Central memory CD4-positive, alpha-beta T cell (primary cell): Measurements from ENCODE around the gene TOR4A.
A peak's percentile ranks its signal among the peaks of the same experiment; 100 is the strongest.

Experiments
- DNase-seq: peaks from one replicate; pipeline ENCODE4 v3.0.0; 2022

TOR4A gene

DNA sequence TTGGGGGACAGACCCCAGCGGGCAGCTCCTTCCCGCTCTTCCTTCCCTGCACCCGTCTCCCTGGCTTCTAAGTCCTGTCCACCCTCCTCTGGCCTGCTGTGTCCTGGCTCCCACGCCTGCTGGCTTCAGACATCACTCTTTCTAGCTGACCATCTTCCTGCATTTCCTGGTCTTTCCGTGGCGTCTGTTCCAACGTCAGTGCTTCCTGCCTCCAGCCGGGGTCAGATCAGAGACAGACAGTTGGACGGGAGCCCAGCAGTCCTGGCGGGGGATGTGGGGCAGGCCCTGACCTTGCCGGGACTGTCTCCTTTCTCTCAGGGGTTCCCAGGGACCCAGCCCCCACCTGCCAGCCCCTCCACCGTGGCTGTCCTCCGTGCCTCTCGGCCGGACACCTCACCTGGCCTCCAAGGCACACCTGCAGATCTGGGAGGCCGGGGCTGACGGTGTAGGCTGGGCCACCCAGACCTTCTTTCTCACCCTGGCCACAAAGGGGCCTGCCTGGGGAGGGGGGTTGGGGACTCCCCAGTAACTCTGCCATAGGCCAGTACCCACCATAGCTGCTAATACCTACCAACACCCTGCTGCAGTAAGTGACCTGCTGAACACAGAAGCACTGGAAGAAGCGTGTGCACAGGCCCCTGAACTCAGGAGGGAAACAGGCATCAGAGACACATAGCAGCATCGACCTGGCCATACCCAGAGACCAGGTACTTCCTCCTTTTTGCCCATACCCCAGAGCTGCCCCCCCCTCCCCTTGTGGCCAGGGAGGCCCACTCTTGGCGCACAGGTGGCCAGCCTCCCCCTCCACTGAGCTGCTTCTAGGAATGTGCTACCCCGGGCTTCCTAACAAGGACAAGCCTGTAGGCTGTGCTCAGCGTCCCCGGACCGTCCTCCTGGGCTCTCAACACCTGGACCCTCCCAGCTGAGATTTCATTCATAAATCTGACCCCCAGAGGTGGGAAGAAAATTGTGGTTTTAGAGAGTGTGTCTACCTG, 19.4 kb downstream of the TOR4A start:
- DNase-seq, result no peak

DNA sequence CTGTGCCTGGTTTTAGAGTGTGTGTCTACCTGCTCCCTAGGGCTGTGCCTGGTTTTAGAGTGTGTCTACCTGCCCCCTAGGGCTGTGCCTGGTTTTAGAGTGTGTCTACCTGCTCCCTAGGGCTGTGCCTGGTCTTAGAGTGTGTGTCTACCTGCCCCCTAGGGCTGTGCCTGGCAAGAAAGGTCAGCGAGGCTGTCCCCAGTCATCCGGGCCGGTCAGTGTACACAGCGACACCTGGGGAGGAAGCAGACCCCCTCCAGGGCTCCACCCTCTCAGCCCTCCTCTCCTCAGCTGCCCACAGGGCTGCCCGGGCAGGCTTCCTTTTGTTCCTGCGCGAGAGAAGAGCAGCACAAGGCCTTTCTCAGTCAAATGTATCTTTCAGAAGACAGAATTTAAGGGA, 20.4 kb downstream of the TOR4A start:
- DNase-seq, result no peak

DNA sequence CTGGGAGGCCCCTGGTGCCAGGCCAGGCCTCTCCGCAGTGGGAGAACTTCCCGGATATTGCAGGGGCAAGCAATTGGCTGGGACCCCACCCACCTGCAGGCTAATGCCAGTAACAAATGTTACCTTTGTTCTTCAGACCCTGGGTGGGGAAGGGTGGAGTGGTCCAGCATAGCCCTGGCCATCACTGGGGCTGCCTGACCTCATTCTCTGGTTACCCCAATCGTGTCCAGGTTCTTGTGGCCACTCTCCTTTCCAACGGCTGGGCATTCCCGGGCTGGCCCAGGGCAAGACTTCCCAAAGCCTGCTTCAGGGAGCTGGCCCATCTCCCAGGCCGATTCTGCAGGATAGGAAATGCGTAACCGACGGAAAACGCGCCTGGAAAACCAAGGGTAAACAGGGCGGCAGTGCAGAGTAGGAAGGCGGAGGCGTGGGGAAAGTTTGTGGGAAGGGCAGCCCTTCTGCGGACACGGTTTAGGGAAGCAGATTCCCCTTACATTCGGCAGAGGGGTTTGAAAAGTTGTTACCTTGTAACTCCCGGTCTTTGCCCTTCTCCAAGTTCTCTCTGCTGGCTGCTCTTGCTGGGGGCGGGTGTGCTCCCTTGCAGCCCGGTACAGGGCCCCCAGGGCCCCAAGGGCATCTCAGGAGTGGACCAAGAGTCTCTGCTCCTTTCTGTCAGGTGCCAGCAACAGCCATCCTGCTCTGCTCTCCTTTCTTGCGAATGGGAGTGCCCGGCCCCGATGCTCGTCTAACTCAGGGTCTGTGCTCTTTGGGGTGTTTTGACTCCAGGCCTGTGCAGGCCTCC, 21.1 kb downstream of the TOR4A start:
- DNase-seq, result no peak

DNA sequence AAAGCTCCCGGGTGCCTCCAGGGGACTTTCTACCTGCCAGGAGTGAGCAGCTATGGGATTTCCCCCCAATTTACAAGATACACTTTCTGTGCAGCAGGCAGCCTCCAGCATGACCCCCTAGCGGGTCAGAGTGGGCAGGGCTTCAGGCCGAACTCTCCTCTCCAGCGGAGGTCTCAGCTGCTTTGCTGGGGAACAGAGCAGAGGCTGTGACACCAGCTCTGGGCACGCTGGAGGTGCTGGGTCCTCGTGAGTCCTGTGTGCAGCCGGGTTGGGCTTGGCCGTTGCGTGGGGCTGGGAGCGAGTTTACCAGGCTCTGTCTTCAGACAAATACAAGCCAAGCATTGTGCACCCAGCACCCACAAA, 21.7 kb downstream of the TOR4A start:
- no peak for DNase-seq

DNA sequence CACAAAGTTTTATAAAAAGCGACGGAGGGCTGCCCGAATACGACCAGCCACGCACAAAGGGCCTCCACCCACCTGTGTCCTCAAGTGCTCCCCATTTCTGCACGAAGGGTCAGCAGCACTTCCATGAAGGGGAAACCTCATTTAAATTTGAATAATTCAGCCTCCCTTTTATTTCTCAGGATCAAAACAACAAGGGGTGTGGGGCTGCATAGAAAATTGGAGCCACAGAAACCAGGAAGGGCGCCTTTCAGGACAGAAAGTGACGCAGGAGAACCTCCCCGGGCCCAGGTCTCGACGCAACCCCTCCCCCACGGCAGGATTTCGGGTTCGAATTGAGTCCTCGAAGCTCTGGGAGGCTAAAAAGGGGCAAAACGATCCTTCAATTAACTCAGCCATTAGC, 22.4 kb downstream of the TOR4A start:
- DNase-seq, result no peak

DNA sequence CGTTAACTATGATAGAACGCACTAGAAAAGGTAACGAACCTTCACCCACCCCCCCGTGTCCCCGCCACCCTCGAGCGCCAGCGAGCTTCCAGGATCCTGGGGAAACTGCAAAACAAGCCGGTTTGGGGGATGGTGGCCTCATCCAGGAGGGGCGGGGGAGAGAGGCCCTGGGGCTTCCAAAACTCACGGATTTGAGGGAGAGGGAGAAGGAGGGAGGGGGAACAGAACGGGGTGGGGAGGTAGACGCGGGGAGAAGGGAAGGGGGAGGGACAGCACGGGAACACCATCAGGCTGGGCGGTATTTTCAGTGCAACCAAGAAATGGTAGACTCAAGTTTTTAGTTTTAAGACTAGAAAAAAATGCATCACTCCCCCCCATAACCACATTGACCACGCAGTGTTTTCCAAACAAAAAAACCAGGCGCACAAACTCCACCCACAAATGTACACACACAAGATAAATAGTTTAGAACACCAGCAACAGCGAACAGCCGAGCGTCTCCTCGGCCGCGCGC, 23.1 kb downstream of the TOR4A start:
- no peak for DNase-seq

DNA sequence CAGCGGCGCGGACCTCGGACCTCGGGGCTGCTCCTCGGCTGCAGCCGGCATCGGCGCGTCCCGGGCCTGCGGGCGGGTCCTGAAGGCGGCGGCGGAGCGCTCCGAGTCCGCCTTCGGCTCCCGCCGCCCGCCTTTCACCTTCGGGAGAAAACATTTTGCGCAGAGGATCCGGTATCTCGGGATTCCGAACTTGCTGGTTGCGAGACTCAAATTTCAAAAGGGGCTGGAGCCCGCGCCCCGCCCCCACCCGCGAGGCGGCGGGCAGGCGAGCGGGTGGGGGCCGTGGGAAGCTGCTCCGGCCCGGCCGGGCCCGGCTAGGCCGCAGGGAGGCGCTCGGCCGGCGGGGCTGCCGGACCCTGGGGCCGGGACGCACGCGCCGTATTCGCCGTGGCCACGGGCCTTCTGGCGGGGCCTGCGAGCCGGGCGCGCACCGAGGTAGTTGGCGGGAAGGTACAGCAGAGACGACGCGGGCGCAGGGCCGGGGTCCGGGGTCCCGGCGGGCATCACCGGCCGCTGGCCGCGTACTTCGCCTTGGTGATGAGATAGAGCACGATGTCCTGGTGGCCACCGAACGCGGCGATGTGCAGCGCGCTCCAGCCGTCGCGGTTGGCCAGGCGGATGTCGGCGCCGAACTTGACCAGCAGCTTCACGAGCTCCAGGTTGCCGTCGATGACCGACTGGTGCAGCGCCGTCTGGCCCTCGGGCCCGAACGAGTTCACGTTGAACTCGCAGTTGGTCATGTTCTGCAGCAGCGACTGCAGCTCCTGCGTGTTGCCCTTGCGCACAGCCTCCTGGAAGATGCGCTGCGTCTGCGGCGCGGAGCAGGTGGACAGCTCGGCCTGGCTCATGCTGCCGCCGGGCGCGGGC, 23.8 kb downstream of the TOR4A start:
- DNase-seq, result no peak

DNA sequence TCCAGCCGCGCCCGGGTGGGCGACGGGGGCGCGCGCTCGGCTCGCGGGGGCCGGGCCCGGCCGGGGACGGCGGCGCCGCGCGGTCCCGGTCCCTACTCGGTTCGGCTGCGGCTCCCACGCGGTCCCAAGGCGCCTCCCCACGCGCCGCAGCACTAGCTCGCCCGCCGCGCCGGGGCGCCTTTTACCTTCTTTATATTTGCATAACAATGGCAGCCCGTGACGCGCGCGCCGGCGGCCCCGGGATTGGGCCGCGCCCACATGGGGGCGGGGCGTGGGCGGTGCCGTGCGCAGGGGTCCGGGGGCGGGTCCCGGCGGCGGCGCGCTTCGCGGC, 24.6 kb downstream of the TOR4A start, which contains the start of gene NRARP:
Gene NRARP, minus strand, starts transcription at position 154 of the 331 bp plus-strand sequence. CDS start 343 bp downstream, outside the sequence.
- peak; percentile 88 for DNase-seq

DNA sequence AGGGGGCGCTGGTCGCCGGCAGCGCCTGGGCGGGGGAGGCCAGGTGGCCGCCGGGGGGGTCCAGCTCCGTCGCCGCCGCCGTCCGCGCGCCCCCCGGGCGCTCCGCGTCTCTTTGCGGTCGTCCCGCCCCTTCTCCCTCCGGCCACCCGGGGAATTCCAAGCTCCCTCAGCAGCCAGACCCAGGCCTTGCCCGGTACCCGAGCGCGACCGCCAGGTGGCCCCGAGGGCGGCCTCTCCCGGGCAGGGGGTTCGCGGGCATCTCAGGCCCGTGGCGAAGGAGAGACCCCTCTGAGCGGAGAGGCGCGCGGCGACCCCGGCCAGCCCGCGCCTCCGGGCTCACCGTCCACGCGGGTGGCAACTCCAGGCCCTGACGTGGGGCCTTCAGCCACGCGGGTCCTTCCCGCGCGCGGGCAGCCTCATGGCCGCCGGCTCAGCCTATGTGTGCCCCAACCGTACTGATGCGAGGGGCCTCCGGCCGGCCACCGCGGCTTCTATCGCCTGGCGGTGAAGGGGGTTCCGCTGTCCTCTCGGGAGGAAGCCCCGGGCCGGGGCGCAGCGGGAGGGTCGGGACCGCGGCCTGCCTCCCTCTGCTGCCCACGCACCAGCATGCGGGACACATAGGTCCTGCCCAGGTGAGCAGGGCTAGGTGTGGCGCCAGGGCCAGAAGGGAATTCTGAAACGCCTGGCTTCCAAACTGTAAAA, 25.1 kb downstream of the TOR4A start:
- no peak for DNase-seq

DNA sequence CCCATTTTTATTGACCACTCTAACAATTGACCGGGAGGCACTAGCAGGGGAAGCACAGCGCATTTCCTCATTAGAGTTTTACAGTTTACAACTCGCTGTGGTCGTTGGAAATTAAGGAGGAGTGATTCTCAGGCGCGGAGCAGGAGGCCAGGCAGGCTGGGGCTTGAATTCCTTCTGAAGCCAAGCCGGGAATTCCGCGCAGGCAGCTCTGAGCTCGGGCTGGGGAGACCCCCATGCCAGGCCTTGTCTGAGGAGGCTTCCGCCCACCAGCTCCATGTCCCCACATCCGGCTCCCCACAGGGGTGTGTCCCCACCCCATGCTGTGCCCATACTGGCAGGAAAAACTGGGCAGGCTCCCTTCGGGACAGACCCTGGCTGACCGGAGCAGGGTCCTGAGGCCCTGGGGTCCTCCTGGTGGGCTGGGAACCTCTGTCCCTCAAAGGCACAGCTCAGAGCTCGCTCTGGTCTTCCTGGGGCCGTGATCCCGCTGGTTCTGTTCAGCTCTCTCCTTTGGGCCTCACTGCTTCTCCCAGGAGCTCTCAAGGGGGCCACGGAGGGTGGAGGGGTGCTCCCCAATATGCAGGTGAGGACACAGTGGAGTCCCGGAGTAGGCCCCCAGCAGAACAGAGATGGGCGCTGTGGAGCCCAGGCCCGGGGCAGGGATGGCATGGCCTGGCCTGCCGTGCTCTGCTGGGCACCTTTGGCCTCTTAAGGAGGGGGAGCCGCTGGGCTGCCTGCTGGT, 25.8 kb downstream of the TOR4A start:
- no peak for DNase-seq

DNA sequence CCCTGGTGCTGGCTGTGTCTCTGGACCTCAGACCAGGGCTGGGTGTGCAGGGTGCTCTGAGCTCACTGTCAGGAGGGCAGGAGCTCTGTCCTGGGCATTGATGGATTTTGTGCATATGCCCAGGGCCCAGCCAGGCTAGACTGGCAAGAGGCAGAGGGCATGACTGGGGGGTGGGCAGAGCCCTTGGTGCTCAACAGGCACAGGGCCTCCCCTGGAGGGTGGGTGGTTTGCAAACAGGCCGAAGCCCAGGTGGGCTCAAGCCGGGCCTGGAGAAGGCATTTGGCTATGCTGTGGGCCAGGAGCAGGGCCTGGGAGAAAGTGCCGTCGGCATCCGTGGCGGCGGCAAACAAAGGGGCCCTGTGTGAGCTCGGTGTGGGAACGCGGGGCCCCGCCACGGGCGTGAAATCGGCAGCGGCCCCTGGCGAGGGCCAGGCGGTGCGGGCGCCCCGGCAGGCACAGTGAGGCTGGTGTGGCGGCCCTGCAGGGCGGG, 26.4 kb downstream of the TOR4A start:
- DNase-seq, result no peak

DNA sequence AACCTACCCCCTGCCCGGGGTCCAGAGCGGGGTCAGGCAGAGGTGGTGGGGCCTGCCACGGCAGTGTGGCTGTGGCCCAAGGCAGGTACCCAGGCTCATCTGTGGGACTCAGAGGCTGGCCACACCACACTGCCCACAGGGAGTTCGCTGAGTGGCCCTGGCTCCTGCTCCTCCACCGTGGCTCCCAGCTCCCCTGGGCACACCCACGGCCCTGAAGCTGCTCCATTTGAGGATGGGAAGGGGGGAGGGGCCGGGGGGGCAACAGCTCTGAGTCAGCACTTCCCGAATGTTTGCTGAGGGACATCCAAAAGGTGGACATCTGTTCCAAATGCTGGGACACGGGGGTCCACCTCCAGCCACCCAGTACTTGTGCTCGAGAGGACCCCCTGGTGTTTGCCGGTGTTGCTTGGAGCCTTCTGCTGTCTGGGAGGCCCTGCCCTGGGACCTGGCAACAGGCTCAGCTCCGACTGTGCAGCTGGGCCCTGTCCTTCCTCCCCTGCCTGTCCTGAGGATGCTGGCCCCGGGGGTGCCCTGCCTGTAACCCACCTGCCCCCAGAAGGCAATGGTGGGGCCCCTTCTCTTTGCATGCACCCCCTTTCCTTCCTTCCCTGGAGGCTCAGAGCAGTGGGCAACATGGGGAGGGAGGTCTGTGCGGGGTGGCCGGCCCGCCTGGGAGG, 27.0 kb downstream of the TOR4A start:
- no peak for DNase-seq

DNA sequence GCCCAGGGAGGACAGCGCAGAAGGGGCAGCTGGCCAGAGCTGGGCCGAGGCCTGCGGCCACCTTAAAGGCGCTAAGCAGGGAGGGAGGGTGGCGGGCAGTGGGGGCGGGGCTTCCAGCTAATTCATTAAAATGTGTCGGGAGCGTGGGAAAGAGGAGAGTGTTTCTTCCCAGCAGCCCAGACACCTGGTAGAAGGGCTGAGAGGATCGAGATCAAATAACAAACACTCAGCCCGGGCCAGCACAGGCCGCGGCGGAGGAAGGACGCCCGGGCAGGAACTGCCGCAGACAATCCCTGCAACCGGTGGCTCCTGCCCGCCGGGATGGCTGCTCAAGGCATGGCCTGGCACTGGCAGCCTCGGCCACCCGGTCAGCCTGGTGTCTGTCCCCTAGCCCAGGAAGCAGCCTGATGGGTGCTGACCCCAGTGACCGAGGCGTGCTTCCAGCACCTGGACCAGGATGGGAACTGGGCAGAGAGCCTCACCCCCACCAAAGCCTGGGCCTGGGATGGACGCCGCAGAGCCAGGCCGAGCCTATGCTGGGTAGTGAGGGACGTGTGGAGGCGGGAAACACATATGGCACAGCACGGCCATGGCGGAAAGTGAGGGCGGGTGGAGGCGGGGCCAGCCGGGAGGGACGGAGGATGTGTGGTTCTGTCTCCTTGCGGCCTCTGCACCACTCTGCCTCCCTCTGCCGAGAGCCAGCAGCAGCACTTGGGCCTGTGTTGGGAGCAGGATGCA, 27.7 kb downstream of the TOR4A start:
- peak; percentile 24 for DNase-seq

DNA sequence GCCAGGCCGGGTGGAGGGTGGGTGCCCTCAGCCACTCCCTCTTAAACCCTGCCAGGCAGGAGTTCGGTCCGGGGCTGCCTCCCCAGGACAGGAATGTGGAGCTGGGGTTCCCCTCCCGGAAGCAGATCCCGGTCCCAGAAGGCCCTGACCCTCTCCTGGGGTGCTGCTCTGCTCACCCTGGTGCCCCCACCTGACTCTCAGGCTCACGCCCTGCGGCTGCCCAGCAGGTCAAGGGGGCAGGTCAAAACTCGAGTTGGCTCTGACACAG, 28.2 kb downstream of the TOR4A start:
- no peak for DNase-seq

DNA sequence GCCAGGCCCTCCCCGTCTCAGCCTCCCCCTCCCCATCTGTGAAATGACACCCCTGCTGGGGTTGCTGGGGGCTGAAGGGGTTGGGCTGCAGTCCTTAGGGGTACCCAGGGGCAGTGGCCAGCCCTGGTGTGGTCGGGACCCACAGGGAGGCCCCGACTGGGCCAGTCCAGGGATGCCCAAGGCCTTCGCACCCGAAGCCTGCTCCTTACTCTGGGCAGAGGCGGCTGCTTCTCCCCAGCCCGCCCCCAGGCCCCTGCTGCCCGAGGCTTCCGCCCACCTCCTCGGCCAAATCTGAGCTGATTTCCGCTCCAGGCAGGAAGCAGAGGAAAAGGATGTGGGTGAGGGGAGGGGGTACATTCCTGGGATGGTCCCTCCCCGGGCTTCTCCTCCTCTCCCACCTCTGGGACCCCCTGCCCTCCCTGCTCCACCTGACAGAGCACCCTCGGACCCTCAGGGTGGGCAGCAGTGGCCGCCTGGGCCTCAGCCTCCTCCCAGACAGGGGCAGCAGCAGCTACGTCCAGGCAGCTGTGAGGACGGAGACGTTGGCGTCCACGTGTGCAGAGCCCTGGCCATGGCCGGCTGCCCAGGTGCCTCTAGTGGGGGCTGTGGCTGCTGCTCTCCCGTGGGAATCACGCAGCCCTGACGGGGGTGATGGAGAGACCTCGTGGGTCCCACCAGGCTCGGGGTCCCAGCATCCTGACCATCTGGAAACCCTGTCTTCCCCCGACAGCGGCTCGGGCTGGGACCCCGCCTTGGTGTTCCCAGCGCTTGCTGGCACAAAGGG, 28.7 kb downstream of the TOR4A start:
- no peak for DNase-seq

DNA sequence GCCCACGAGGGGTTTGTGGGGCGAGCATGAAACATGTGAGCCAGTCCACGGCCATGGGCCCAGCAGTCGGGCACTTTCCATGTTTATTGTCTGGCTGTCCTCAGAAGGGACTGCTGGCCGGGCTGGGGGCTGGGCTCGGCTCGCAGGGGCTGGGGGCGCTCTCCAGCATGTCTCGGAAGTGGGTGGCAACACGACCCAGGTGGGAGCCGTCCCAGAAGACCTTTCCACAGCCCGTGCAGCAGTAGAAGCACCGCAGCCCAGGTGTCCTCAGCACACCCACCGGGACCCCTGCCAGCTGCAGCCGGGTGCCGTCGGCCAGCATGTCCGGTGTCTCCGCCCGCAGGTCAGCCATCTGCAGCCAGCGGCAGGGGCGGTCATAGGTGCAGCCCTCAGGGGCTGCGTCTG, 29.3 kb downstream of the TOR4A start:
- DNase-seq, result no peak

DNA sequence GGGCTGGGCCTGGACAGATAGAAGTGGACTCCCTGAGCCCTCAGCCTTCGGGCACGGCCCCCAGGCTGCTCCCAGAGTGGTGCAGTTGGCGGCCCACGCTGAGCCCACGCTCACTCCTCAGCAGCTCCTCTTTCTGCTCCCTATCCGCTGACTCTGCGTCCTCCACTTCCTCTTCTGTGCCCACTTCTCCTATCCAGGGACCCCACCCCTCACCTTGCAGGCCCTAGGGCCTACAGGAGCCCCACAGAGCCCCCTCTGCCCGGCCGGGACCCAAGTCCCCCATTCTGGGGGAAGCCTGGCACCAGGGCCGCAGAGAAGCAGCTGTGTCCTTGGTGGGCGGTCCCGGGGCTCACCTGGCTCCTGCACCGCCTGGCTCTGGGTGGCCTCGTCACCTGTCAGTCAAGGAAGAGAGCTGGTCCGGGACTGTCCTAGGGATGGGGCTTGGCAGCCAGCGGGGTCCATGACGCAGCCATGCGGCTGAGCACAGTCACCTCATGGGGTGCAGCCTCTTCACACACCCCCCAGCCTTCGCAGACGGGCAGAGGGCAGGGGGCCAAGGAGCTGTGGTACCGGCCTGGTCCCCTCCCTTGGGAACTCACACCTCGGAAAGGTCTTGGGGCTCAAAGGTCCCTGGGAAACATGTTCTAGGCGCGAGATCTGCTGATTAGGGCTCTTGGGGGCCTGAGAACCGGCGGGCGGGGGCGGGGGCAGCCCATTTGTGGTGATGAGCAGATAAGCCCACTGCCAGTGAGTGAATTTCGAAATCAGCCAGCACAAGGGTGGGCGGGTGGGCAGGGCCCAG, 29.9 kb downstream of the TOR4A start:
- DNase-seq, result no peak

DNA sequence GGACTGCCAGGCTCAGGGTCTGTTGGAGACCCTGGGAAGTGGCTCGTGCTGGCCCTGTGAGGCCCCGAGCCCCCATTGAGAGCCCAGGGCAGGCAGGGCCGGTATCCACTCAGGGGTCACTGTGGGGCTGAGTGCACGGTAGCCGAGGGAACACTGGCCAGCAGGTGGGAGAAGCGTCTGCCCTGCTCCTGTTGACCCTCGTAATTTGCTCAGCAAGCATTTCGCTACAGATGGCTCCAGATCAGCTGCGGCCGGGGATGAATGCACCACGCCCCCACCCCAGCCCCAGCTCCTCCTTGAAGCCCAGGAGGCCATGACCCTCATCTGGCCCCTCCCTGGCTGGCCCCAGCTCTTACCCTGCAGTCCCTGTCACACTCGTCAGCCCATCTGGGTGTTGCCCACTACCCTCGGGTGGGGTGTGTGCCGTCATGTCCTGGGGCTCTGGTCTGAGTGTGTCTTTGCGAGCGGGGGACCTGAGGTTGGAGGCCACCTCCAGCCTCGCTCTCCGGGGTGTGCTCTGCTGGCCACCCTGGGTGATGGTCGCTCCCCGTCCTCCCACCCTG, 30.6 kb downstream of the TOR4A start:
- DNase-seq, result no peak
